Measurements from ENCODE around the gene CCSER2. TPM values are rescaled to one million over a fixed set of nuclear protein-coding genes. Genes with fewer than 3 reads are reported as not detected.

Gene CCSER2
- total RNA-seq, 2 experiments from 2014 or later: 56.9 to 57.5 TPM

Other genes with a start within 250 kb of the CCSER2 start
- gene GHITM, start 189.1 kb upstream of the CCSER2 start, total RNA-seq: 100 to 1,000 TPM; 198 TPM
- gene GPR15LG, start 154.8 kb upstream of the CCSER2 start, total RNA-seq: not detected
- gene CDHR1, start 134.1 kb upstream of the CCSER2 start, total RNA-seq: 1 to 10 TPM; 1.8 to 2.4 TPM
- gene LRIT2, start 103.0 kb upstream of the CCSER2 start, total RNA-seq: not detected
- not detected for gene LRIT1, start 87.0 kb upstream of the CCSER2 start, total RNA-seq
- gene RGR, start 83.5 kb upstream of the CCSER2 start, total RNA-seq: not detected

All from activated CD8-positive, alpha-beta T cell treated with anti-CD3 and anti-CD28 coated beads for 36 hours (primary cell).